Measurements from ENCODE around the gene TMEM101.
"Not testable (repeated sequence)": the region's sequence is repeated elsewhere in the genome, so short reads cannot be mapped to it uniquely, and the experiment has no call there.

TMEM101 gene

DNA sequence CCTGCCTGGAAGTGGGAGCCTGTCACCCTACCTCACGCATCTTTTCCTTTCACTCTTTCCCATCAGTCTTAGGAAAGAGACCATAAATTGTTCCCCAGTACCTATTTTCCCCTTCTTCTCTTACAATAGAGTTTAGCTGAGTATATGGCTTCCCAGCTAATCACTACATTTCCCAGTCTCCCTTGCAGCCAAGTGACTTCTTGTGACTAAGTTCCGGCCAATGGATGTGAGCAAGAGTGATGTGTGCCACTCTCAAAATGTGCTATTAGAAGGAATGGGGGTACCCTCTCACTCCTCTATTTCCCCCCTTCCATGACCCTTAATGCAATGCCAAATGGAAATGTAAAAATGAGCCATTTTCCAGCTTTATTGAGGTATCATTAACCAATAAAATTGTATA is 52.8 kb downstream of the TMEM101 start:
- DNase-seq (ENCODE audit: insufficient read length) = no peak
- FAIRE-seq = no peak
- TF ChIP-seq TAF1 (IDR thresholded peaks at IDR 0.05; ENCODE audit: borderline replicate concordance, low read depth, low read length) (no peak), POLR2A (IDR thresholded peaks at IDR 0.05; ENCODE audit: low read depth, low read length) (no peak), POLR2AphosphoS5 (IDR thresholded peaks at IDR 0.05; ENCODE audit: low read depth, low read length) (no peak)

DNA sequence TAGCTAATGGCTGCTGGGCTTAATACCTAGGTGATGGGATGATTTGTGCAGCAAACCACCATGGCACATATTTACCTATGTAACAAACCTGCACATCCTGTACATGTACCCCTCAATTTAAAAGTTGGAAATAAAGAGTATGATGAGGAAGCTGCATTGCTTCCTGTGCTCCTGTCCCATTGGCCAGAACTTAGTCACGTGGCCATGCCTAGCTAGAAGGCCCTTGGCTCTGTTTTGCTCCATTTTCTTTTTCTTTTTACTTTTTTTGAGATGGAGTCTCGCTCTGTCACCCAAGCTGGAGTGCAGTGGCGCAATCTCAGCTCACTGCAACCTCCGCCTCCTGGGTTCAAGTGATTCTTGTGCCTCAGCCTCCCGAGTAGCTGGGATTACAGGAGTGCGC is 53.5 kb downstream of the TMEM101 start:
- FAIRE-seq = not testable (repeated sequence)

More for the DNA sequence above, 53.5 kb downstream of the TMEM101 start:
- DNase-seq (ENCODE audit: insufficient read length) = not testable (repeated sequence)

All from GM12892 (cell line).